ENCODE measurements around the gene BTBD9.
A peak's percentile ranks its signal among the peaks of the same experiment; 100 is the strongest.

The BTBD9 gene

GRCh38 chr6:38508894-38509293, 130.8 kb downstream of the BTBD9 start:
- DNase-seq (ENCODE audit: insufficient read length, low spot score) (no peak), FAIRE-seq (peak; percentile 69)

GRCh38 chr6:38508286-38508685, 131.4 kb downstream of the BTBD9 start:
- no peak for FAIRE-seq
- no peak for DNase-seq (ENCODE audit: insufficient read length, low spot score)
- no peak for TF ChIP-seq POLR2A (IDR thresholded peaks at IDR 0.05; ENCODE audit: low read depth, low read length)

More at GRCh38 chr6:38508894-38509293, 130.8 kb downstream of the BTBD9 start:
- TF ChIP-seq POLR2A (IDR thresholded peaks at IDR 0.05; ENCODE audit: low read depth, low read length) = no peak

- no peak for FAIRE-seq
- no peak for DNase-seq (ENCODE audit: insufficient read length, low spot score)
- no peak for TF ChIP-seq POLR2A (IDR thresholded peaks at IDR 0.05; ENCODE audit: low read depth, low read length)
These were observed 132.6 kb downstream of the BTBD9 start for GRCh38 chr6:38507173-38507572.

- FAIRE-seq = no peak
- TF ChIP-seq POLR2A (IDR thresholded peaks at IDR 0.05; ENCODE audit: low read depth, low read length) = no peak
These were observed 133.9 kb downstream of the BTBD9 start for GRCh38 chr6:38505826-38506225.

GRCh38 chr6:38504996-38505395, 134.7 kb downstream of the BTBD9 start:
- DNase-seq (ENCODE audit: insufficient read length, low spot score) (no peak), FAIRE-seq (no peak)
- TF ChIP-seq POLR2A (IDR thresholded peaks at IDR 0.05; ENCODE audit: low read depth, low read length) = no peak

More at GRCh38 chr6:38505826-38506225, 133.9 kb downstream of the BTBD9 start:
- no peak for DNase-seq (ENCODE audit: insufficient read length, low spot score)

- TF ChIP-seq POLR2A (IDR thresholded peaks at IDR 0.05; ENCODE audit: low read depth, low read length) = no peak
- no peak for FAIRE-seq
- no peak for DNase-seq (ENCODE audit: insufficient read length, low spot score)
These were observed 135.6 kb downstream of the BTBD9 start for GRCh38 chr6:38503960-38504682.

- TF ChIP-seq POLR2A (IDR thresholded peaks at IDR 0.05; ENCODE audit: low read depth, low read length) = no peak
- FAIRE-seq = no peak
- no peak for DNase-seq (ENCODE audit: insufficient read length, low spot score)
These were observed 136.5 kb downstream of the BTBD9 start for GRCh38 chr6:38503032-38503773.

GRCh38 chr6:38502423-38502822, 137.3 kb downstream of the BTBD9 start:
- DNase-seq (ENCODE audit: insufficient read length, low spot score) = no peak
- TF ChIP-seq POLR2A (IDR thresholded peaks at IDR 0.05; ENCODE audit: low read depth, low read length) = no peak
- FAIRE-seq = no peak

GRCh38 chr6:38501931-38502330, 137.8 kb downstream of the BTBD9 start:
- TF ChIP-seq POLR2A (IDR thresholded peaks at IDR 0.05; ENCODE audit: low read depth, low read length) = no peak
- FAIRE-seq (no peak), DNase-seq (ENCODE audit: insufficient read length, low spot score) (no peak)

- TF ChIP-seq POLR2A (IDR thresholded peaks at IDR 0.05; ENCODE audit: low read depth, low read length) = no peak
- DNase-seq (ENCODE audit: insufficient read length, low spot score) (no peak), FAIRE-seq (no peak)
These were observed 140.1 kb downstream of the BTBD9 start for GRCh38 chr6:38499529-38500096.

- no peak for FAIRE-seq
- TF ChIP-seq POLR2A (IDR thresholded peaks at IDR 0.05; ENCODE audit: low read depth, low read length) = no peak
- no peak for DNase-seq (ENCODE audit: insufficient read length, low spot score)
These were observed 140.8 kb downstream of the BTBD9 start for GRCh38 chr6:38498805-38499445.

- DNase-seq (ENCODE audit: insufficient read length, low spot score) = no peak
- no peak for TF ChIP-seq POLR2A (IDR thresholded peaks at IDR 0.05; ENCODE audit: low read depth, low read length)
- peak; percentile 73 for FAIRE-seq
These were observed 141.6 kb downstream of the BTBD9 start for GRCh38 chr6:38498085-38498484.

- no peak for TF ChIP-seq POLR2A (IDR thresholded peaks at IDR 0.05; ENCODE audit: low read depth, low read length)
- FAIRE-seq (no peak), DNase-seq (ENCODE audit: insufficient read length, low spot score) (no peak)
These were observed 142.2 kb downstream of the BTBD9 start for GRCh38 chr6:38497546-38497945.
